Natural killer cell (primary cell): ENCODE data around the gene ORMDL2. TPM values are rescaled to one million over a fixed set of nuclear protein-coding genes. Genes with fewer than 3 reads are reported as not detected.

Experiments used
- ATAC-seq, 3 donors: fragments of 150-1000 bp in 2 of 3; fragments of 200-7000 bp in 1 of 3; cut with Tn5 transposase; 1 replicate in 1 of 3; 2 replicates in 2 of 3; pipeline ENCODE4 v1.10.0; 2021; ENCODE audit warnings: mild to moderate bottlenecking in 2 of 3, moderate library complexity in 2 of 3
- DNase-seq, 2 donors: peaks; one replicate each; pipeline versions ENCODE4 v3.0.0 to v3.0.0-alpha.2; 2013 to 2021; ENCODE audit warnings: mixed read lengths in 1 of 2
- H3K27ac ChIP-seq: one replicate; pipeline ENCODE4 v1.5.1; 2013; ENCODE audit warnings: mild to moderate bottlenecking, low read length
- H3K27me3 ChIP-seq: one replicate; pipeline ENCODE4 v1.6.1; 2013; ENCODE audit warnings: low read length; ENCODE audit not compliant: control insufficient read depth, insufficient read depth
- H3K36me3 ChIP-seq: one replicate; pipeline ENCODE4 v1.6.1; 2013; ENCODE audit warnings: low read length; ENCODE audit not compliant: control insufficient read depth, insufficient read depth
- H3K4me1 ChIP-seq: one replicate; pipeline ENCODE4 v1.6.1; 2013; ENCODE audit warnings: low read length; ENCODE audit not compliant: control insufficient read depth, insufficient read depth
- H3K4me3 ChIP-seq: one replicate; pipeline ENCODE4 v1.5.1; 2013; ENCODE audit warnings: low read length
- H3K9me3 ChIP-seq: one replicate; pipeline ENCODE4 v1.6.1; 2013; ENCODE audit warnings: low read length; ENCODE audit not compliant: control insufficient read depth, insufficient read depth
- H3K27ac Mint-ChIP-seq, 2 donors: one replicate each; pipeline ENCODE4 v1.8.0; 2022; ENCODE audit warnings: mild to moderate bottlenecking in 2 of 2, mixed read lengths in 2 of 2, moderate library complexity in 1 of 2
- H3K27me3 Mint-ChIP-seq, 2 donors: one replicate each; pipeline ENCODE4 v1.8.0; 2022; ENCODE audit warnings: low read depth in 2 of 2, mixed read lengths in 2 of 2
- H3K36me3 Mint-ChIP-seq: one replicate; pipeline ENCODE4 v1.8.0; 2022; ENCODE audit warnings: mixed read lengths
- H3K4me1 Mint-ChIP-seq, 2 donors: one replicate each; pipeline ENCODE4 v1.8.0; 2022; ENCODE audit warnings: mixed read lengths in 2 of 2
- H3K4me3 Mint-ChIP-seq: one replicate; pipeline ENCODE4 v1.8.0; 2022; ENCODE audit warnings: mild to moderate bottlenecking, moderate library complexity, mixed read lengths
- H3K9me3 Mint-ChIP-seq, 2 donors: one replicate each; pipeline ENCODE4 v1.8.0; 2022; ENCODE audit warnings: mixed read lengths in 2 of 2
- WGBS: methylation state at CpG from one replicate; pipeline ENCODE4 v1.1.7; 2013; ENCODE audit warnings: missing lambda C conversion rate; ENCODE audit not compliant: insufficient coverage; 5-methylcytosine and 5-hydroxymethylcytosine counted together
- intact Hi-C: fragments of 100-400 bp; cut with micrococcal nuclease; formaldehyde crosslinking; loops from one replicate; pipeline ENCODE4 v1.14.2; 2022
- total RNA-seq, 4 donors: library from RNA; stranded (reverse); fragments of 120-200 nt in 1 of 4; gene quantifications; one replicate each; pipeline versions ENCODE4 v1.2.3 to v1.2.4, GENCODE V29; 2013 to 2022
- TF ChIP-seq, protein P1 (sequence below): fragments of 200-600 bp; IDR thresholded peaks from one replicate; pipeline ENCODE4 v1.8.0; 2022; ENCODE audit warnings: antibody characterized with exemption

ORMDL2 gene
- total RNA-seq, 3 donors from 2014 or later (not counting 1 experiment from before 2014, with no cell fraction given): 21.3 to 36.3 (median 23.1) TPM

DNA sequence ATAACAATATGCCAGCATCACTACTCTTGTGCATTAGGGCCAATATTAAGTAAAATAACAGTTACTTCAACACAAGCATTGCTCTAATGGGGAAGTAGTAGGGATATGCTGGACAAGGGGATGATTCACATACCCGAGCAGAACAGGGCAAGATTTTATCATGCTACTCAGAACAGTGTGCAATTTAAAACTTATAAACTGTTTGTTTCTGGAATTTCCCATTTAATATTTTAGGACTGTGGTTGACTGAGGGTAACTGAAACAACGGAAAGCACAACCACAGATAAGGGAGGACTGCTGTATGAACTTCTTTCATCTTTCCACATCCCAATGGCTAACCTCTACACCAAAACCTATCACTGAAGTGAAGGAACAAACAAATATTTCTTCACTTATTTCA lies 37.2 kb upstream of the ORMDL2 start:
- intact Hi-C loops: no loop called here
- ATAC-seq (no peak), DNase-seq (peak in 1 of 2 donors; percentile 13)
- H3K36me3 Mint-ChIP-seq: peaks cover under 1% of the 10 kb centered on the region
- H3K4me3 ChIP-seq: no peak overlapping the region
- H3K4me1 ChIP-seq: peaks cover 3% of the 10 kb centered on the region
- H3K9me3 Mint-ChIP-seq: no peaks in the 10 kb centered on the region
- no peak overlapping the region for H3K4me3 Mint-ChIP-seq
- H3K27me3 Mint-ChIP-seq: no peaks in the 10 kb centered on the region
- H3K27me3 ChIP-seq: no peaks in the 10 kb centered on the region
- H3K27ac ChIP-seq: no peak overlapping the region
- WGBS: 60% methylated on average over 1 of the region's 2 CpGs
- peaks cover 46% of the 10 kb centered on the region for H3K36me3 ChIP-seq
- H3K4me1 Mint-ChIP-seq: no peaks in the 10 kb centered on the region
- no peaks in the 10 kb centered on the region for H3K9me3 ChIP-seq
- TF ChIP-seq, protein P1, sequence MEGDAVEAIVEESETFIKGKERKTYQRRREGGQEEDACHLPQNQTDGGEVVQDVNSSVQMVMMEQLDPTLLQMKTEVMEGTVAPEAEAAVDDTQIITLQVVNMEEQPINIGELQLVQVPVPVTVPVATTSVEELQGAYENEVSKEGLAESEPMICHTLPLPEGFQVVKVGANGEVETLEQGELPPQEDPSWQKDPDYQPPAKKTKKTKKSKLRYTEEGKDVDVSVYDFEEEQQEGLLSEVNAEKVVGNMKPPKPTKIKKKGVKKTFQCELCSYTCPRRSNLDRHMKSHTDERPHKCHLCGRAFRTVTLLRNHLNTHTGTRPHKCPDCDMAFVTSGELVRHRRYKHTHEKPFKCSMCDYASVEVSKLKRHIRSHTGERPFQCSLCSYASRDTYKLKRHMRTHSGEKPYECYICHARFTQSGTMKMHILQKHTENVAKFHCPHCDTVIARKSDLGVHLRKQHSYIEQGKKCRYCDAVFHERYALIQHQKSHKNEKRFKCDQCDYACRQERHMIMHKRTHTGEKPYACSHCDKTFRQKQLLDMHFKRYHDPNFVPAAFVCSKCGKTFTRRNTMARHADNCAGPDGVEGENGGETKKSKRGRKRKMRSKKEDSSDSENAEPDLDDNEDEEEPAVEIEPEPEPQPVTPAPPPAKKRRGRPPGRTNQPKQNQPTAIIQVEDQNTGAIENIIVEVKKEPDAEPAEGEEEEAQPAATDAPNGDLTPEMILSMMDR: no peak
- H3K27ac Mint-ChIP-seq: no peak overlapping the region

DNA sequence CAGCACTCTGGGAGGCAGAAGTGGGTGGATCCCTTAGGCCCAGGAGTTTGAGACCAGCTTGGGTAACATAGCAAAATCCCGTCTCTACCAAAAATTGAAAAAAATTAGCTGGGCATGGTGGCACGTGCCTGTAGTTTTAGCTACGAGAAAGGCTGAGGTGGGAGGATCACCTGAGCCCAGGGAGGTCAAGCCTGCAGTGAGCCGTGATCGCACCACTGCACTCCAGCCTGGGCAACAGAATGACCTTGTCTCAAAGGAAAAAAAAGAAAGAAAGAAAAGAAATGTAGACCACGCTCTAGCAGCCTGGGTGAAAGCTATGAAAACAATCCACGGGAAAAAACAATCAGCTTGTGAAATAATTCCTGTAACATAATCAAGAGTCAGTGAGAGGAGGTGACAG lies 29.3 kb upstream of the ORMDL2 start:
- no peak overlapping the region for H3K4me3 ChIP-seq
- Mint-ChIP-seq H3K27ac (no peak overlapping the region), H3K4me1 (no peaks in the 10 kb centered on the region), H3K27me3 (no peaks in the 10 kb centered on the region), H3K9me3 (no peaks in the 10 kb centered on the region), H3K36me3 (peaks cover 19% of the 10 kb centered on the region), H3K4me3 (no peak overlapping the region)
- ATAC-seq: no peak
- H3K36me3 ChIP-seq: peaks cover 68% of the 10 kb centered on the region
- no peaks in the 10 kb centered on the region for H3K27me3 ChIP-seq
- intact Hi-C loops: no loop called here
- no peak overlapping the region for H3K27ac ChIP-seq
- H3K9me3 ChIP-seq: no peaks in the 10 kb centered on the region
- TF ChIP-seq, protein P1: no peak
- no peak for DNase-seq
- H3K4me1 ChIP-seq: no peaks in the 10 kb centered on the region
- 98% methylated on average over 7 of the region's 7 CpGs for WGBS

DNA sequence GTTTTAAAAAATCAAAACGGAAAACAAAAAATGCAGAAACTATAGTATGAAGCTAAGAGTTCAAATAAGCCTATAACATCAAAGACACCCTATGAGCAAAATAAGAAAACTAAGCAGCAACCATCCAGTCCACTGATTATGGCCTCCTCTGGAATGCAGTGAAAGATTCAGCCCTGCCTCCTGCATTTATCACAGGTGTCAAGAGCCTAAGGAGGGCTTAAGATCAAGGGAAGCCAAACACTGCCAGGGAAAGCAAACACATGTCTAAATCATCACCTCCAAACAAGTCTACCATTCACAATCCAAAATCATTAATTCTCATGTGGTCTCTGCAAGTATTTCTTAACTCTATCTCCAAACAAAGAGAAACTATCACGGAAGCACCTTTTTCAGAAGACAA lies 28.7 kb upstream of the ORMDL2 start:
- Mint-ChIP-seq H3K27me3 (no peaks in the 10 kb centered on the region), H3K4me3 (no peak overlapping the region), H3K4me1 (no peaks in the 10 kb centered on the region), H3K36me3 (peaks cover 24% of the 10 kb centered on the region), H3K27ac (no peak overlapping the region), H3K9me3 (no peaks in the 10 kb centered on the region)
- H3K4me3 ChIP-seq: no peak overlapping the region
- H3K4me1 ChIP-seq: no peaks in the 10 kb centered on the region
- H3K9me3 ChIP-seq: no peaks in the 10 kb centered on the region
- intact Hi-C loops: no loop called here
- TF ChIP-seq, protein P1: no peak
- ATAC-seq (no peak), DNase-seq (no peak)
- WGBS: 100% methylated on average over 1 of the region's 2 CpGs
- H3K27me3 ChIP-seq: no peaks in the 10 kb centered on the region
- H3K27ac ChIP-seq: no peak overlapping the region
- peaks cover 69% of the 10 kb centered on the region for H3K36me3 ChIP-seq

DNA sequence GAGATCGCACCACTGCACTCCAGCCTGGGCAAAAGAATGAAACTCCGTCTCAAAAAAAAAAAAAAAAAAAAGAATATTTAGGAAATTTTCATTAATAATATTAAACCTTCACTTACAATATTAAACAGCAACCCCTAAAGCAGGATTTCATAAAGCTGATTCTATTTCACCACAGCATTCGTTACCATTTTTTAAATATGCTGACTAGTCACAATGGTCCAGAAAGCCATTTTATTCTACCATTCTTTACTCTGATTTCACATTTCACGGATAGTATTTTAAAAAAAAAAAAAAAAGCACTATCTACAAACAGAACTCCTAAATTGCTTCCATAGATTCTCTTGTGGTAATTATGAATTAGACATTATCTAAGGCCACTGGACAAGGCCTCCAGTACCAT lies 27.9 kb upstream of the ORMDL2 start:
- H3K27me3 Mint-ChIP-seq: no peaks in the 10 kb centered on the region
- no peak for DNase-seq
- peaks cover 31% of the 10 kb centered on the region for H3K36me3 Mint-ChIP-seq
- H3K27me3 ChIP-seq: no peaks in the 10 kb centered on the region
- no peak for ATAC-seq
- no peaks in the 10 kb centered on the region for H3K9me3 Mint-ChIP-seq
- TF ChIP-seq, protein P1: no peak
- 100% methylated on average over 1 of the region's 4 CpGs for WGBS
- H3K4me3 ChIP-seq: no peak overlapping the region
- H3K4me3 Mint-ChIP-seq: no peak overlapping the region
- H3K9me3 ChIP-seq: no peaks in the 10 kb centered on the region
- no peak overlapping the region for H3K27ac ChIP-seq
- peaks cover 0 to 3% of the 10 kb centered on the region in 2 donors for H3K4me1 Mint-ChIP-seq
- H3K27ac Mint-ChIP-seq: no peak overlapping the region
- H3K4me1 ChIP-seq: no peaks in the 10 kb centered on the region
- intact Hi-C loops: no loop called here
- peaks cover 70% of the 10 kb centered on the region for H3K36me3 ChIP-seq
